ENCODE results near the gene CDH18.

DNA sequence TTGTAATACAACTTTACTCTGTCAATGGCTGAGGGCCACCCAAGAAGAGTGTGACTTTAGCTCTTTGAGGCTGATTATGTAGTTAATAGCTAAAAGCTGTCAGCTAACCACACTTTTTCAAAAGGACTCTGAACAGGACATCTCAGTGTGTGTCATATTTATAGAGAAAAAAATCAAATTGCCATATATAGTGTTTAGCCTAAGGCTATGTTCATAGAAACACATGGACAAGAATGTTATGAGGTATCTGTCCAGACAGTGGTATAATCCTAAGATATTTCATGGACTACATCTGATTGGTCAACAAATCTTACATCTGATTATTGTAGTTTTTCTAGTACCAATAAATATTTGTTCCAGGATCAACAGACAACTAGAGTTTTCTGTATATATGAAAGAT lies 42.1 kb upstream of the CDH18 start:
- TF ChIP-seq, protein P1, sequence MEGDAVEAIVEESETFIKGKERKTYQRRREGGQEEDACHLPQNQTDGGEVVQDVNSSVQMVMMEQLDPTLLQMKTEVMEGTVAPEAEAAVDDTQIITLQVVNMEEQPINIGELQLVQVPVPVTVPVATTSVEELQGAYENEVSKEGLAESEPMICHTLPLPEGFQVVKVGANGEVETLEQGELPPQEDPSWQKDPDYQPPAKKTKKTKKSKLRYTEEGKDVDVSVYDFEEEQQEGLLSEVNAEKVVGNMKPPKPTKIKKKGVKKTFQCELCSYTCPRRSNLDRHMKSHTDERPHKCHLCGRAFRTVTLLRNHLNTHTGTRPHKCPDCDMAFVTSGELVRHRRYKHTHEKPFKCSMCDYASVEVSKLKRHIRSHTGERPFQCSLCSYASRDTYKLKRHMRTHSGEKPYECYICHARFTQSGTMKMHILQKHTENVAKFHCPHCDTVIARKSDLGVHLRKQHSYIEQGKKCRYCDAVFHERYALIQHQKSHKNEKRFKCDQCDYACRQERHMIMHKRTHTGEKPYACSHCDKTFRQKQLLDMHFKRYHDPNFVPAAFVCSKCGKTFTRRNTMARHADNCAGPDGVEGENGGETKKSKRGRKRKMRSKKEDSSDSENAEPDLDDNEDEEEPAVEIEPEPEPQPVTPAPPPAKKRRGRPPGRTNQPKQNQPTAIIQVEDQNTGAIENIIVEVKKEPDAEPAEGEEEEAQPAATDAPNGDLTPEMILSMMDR (conservative IDR thresholded peaks at IDR 0.05; ENCODE audit: low read depth, low read length): no peak
- TF ChIP-seq MAFK (IDR thresholded peaks at IDR 0.05; ENCODE audit: low read depth, low read length) (no peak), MAZ (IDR thresholded peaks at IDR 0.05; ENCODE audit: borderline replicate concordance, low read depth, low read length) (no peak), MXI1 (IDR thresholded peaks at IDR 0.05; ENCODE audit: borderline replicate concordance, low read depth, low read length) (no peak), ELK1 (IDR thresholded peaks at IDR 0.05; ENCODE audit: borderline replicate concordance, low read depth, low read length) (no peak), POLR2A (IDR thresholded peaks at IDR 0.05; ENCODE audit: low read depth, low read length) (no peak), RFX5 (IDR thresholded peaks at IDR 0.05; ENCODE audit: low read depth, low read length) (no peak), RAD21 (IDR thresholded peaks at IDR 0.05; ENCODE audit: low read length) (no peak)
